GM23248 (cell line): ENCODE results near the gene CMKLR1.

Experiments
- EZH2 ChIP-seq: fragments of 200-600 bp; sonication (generic); IDR thresholded peaks from 2 replicates; pipeline ENCODE4 v1.6.1; 2018; ENCODE audit warnings: antibody characterized with exemption, mild to moderate bottlenecking; ENCODE audit not compliant: insufficient read depth, poor library complexity, severe bottlenecking
- EZH2phosphoT487 ChIP-seq: fragments of 200-600 bp; sonication (generic); IDR thresholded peaks from 2 replicates; pipeline ENCODE4 v1.6.1; 2018; ENCODE audit warnings: antibody characterized with exemption, moderate library complexity, mild to moderate bottlenecking, low read depth; ENCODE audit not compliant: insufficient read depth

GRCh38 chr12:108357834-108358579 is 18.9 kb upstream of the CMKLR1 start:
- TF ChIP-seq EZH2 = no peak
- no peak for TF ChIP-seq EZH2phosphoT487
